ENCODE results near the gene C10orf71. TPM values are rescaled to one million over a fixed set of nuclear protein-coding genes. Genes with fewer than 3 reads are reported as not detected.

The C10orf71 gene
- total and polyA plus RNA-seq, 2 of the 8 experiments (the other 6 are each of a cell fraction or from before 2014, with no cell fraction given) = not detected

DNA sequence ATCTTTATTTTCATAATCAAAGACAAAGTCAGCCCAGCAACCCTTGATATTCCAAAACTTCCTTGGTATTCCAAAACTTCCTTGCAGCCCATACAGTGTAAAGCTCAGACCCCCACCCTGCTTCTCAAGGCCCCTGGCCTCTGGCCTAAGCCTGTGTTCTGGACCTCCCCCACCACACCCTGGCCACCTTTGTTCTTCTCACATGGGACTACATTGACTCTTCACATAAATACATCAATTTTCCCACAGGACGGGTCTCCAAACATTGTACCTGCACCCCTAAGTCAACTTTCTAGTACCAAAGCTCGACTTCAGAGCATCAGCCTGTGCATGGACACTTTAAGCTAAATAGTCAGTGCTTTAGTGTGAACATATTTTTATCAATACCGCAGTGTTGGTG, 56.3 kb downstream of the C10orf71 start:
- no peaks in the 10 kb centered on the region for H3K27me3 ChIP-seq (replicated peaks in 1 of 4; ENCODE audit: control insufficient read depth in 3 of 4, extremely low read depth in 1 of 4, insufficient read depth in 3 of 4, low read length in 3 of 4)
- ChIA-PET POLR2A (ENCODE audit: partially characterized antibody) (no interaction called here), CTCF (ENCODE audit: partially characterized antibody) (no interaction called here)
- TF ChIP-seq TEAD4 (IDR thresholded peaks at IDR 0.05; ENCODE audit: low read depth, low read length) = no peak
- no peak for TF ChIP-seq MAFK (IDR thresholded peaks at IDR 0.05; ENCODE audit: low read depth, low read length)
- no peak overlapping the region for H4K8ac ChIP-seq (ENCODE audit: extremely low read depth, insufficient read depth, low read length)
- H2BK15ac ChIP-seq (ENCODE audit: low read length) = no peak overlapping the region
- no peak overlapping the region for H2BK5ac ChIP-seq (ENCODE audit: low read depth, low read length)
- no peak overlapping the region for H2BK20ac ChIP-seq (ENCODE audit: low read length)
- no peak overlapping the region for H2AFZ ChIP-seq (ENCODE audit: low read length)
- H4K91ac ChIP-seq (replicated peaks; ENCODE audit: insufficient read length, low read length) = no peak overlapping the region
- no peak overlapping the region for H3K14ac ChIP-seq (ENCODE audit: insufficient read length)
- H3K4ac ChIP-seq (replicated peaks; ENCODE audit: insufficient read length, low read depth, low read length) = no peak overlapping the region
- 78% methylated on average over 3 of the region's 3 CpGs; no CpG with 5 or more reads in 1 of the 2 experiments for WGBS, 2 experiments (ENCODE audit: extremely low coverage in 1 of 2, insufficient coverage in 1 of 2, insufficient read length in 1 of 2, insufficient replicate concordance in 2 of 2, low coverage in 1 of 2, low lambda C conversion rate in 2 of 2, missing lambda C conversion rate in 1 of 2)
- H3K4me1 ChIP-seq (replicated peaks in 1 of 4; ENCODE audit: control insufficient read depth in 3 of 4, insufficient read depth in 4 of 4, low read length in 3 of 4) = peaks cover 0 to 5% (median 4%) of the 10 kb centered on the region in 4 experiments; a peak in 5 of 7 replicates
- no peaks in the 10 kb centered on the region for H3K9me3 ChIP-seq (ENCODE audit: insufficient read depth in 2 of 2, low read depth in 1 of 2, low read length in 1 of 2)
- no peaks in the 10 kb centered on the region for H3K23me2 ChIP-seq (ENCODE audit: low read depth, low read length)
- H3K23ac ChIP-seq (ENCODE audit: insufficient read length) = no peak overlapping the region
- H2BK120ac ChIP-seq (replicated peaks; ENCODE audit: low read depth, low read length) = no peak overlapping the region
- H3K18ac ChIP-seq (ENCODE audit: extremely low read depth, low read length) = no peak overlapping the region
- H4K5ac ChIP-seq (ENCODE audit: insufficient read length, low read depth, low read length) = no peak overlapping the region
- H2AK5ac ChIP-seq (ENCODE audit: low read depth, low read length) = no peak overlapping the region
- no peaks in the 10 kb centered on the region for H3K36me3 ChIP-seq (ENCODE audit: control insufficient read depth in 2 of 4, insufficient read depth in 4 of 4, low read length in 3 of 4)
- H3K79me1 ChIP-seq (ENCODE audit: low read depth, low read length) = no peaks in the 10 kb centered on the region
- DNase-seq (ENCODE audit: low read depth in 1 of 2, low spot score in 2 of 2) (no peak), FAIRE-seq (no peak)
- no peaks in the 10 kb centered on the region for H3K79me2 ChIP-seq (ENCODE audit: control insufficient read depth in 1 of 2, insufficient read depth in 2 of 2, low read length in 2 of 2)
- no peak overlapping the region for H2BK12ac ChIP-seq (ENCODE audit: low read depth, low read length)
- H3K56ac ChIP-seq (replicated peaks; ENCODE audit: insufficient read length, low read depth, low read length) = no peak overlapping the region
- H3K27ac ChIP-seq (ENCODE audit: low read depth, low read length) = no peak overlapping the region
- H3K4me2 ChIP-seq (ENCODE audit: insufficient read depth in 1 of 2, low read depth in 2 of 2, low read length in 2 of 2) = no peak overlapping the region
- no peaks in the 10 kb centered on the region for H4K20me1 ChIP-seq (replicated peaks in 1 of 2; ENCODE audit: control insufficient read depth in 1 of 2, insufficient read depth in 2 of 2, low read length in 2 of 2)
- H3K9ac ChIP-seq (replicated peaks in 1 of 4; ENCODE audit: extremely low read depth in 1 of 4, low read depth in 3 of 4, low read length in 3 of 4) = no peak overlapping the region
- no peak overlapping the region for H3K4me3 ChIP-seq (ENCODE audit: extremely low read depth in 1 of 4, insufficient read depth in 2 of 4, low read depth in 3 of 4, low read length in 4 of 4)
